Prostate gland (tissue), 2 donors: ENCODE data around the gene ZNF638.

Experiments
- CTCF ChIP-seq, 4 experiments: fragments of 200-600 bp in 2 of 4; fragments of 450-650 bp in 2 of 4; sonication (generic) in 2 of 4; IDR thresholded peaks; 1 replicate in 3 of 4; 2 replicates in 1 of 4; pipeline ENCODE4 v1.5.1; 2016 to 2019; ENCODE audit warnings: antibody characterized with exemption in 4 of 4, mild to moderate bottlenecking in 2 of 4, moderate library complexity in 2 of 4
- POLR2A ChIP-seq: fragments of 450-650 bp; IDR thresholded peaks from one replicate; pipeline ENCODE4 v1.6.1; 2016; ENCODE audit warnings: antibody characterized with exemption, mild to moderate bottlenecking
- POLR2AphosphoS5 ChIP-seq: sonication (generic); formaldehyde crosslinking; IDR thresholded peaks from one replicate; pipeline ENCODE4 v1.6.1; 2017; ENCODE audit warnings: antibody characterized with exemption

GRCh38 chr2:71326968-71327367, 4.6 kb upstream of the ZNF638 start:
- TF ChIP-seq POLR2AphosphoS5 = no peak
- no peak for TF ChIP-seq CTCF (IDR thresholded peaks at IDR 0.05)
- TF ChIP-seq POLR2A = no peak
